HS-5 (cell line): ENCODE results near the gene RAB14.
"Not testable (repeated sequence)": the region's sequence is repeated elsewhere in the genome, so short reads cannot be mapped to it uniquely, and the experiment has no call there.

Source experiments
- DNase-seq: peaks from one replicate; pipeline ENCODE4 v3.0.0-alpha.2; 2012; ENCODE audit warnings: low read depth

Gene RAB14

GRCh38 chr9:121191235-121191634 is 10.4 kb downstream of the RAB14 start:
- no peak for DNase-seq

- no peak for DNase-seq
Observed at GRCh38 chr9:121189660-121190059, 12.0 kb downstream of the RAB14 start.

- no peak for DNase-seq
Observed at GRCh38 chr9:121189006-121189405, 12.7 kb downstream of the RAB14 start.

GRCh38 chr9:121187636-121188305 is 13.9 kb downstream of the RAB14 start:
- no peak for DNase-seq

GRCh38 chr9:121185774-121186403 is 15.8 kb downstream of the RAB14 start:
- DNase-seq, result no peak

GRCh38 chr9:121185178-121185745 is 16.4 kb downstream of the RAB14 start:
- DNase-seq, result no peak

GRCh38 chr9:121184463-121184862 is 17.2 kb downstream of the RAB14 start:
- no peak for DNase-seq

GRCh38 chr9:121183666-121184423 is 17.8 kb downstream of the RAB14 start:
- DNase-seq, result no peak

- no peak for DNase-seq
Observed at GRCh38 chr9:121182989-121183388, 18.7 kb downstream of the RAB14 start.

- DNase-seq, result no peak
Observed at GRCh38 chr9:121182101-121182836, 19.4 kb downstream of the RAB14 start.

GRCh38 chr9:121179930-121180681 is 21.6 kb downstream of the RAB14 start:
- no peak for DNase-seq

- not testable (repeated sequence) for DNase-seq
Observed at GRCh38 chr9:121179373-121179721, 22.3 kb downstream of the RAB14 start.

- no peak for DNase-seq
Observed at GRCh38 chr9:121178676-121179372, 22.8 kb downstream of the RAB14 start.

- no peak for DNase-seq
Observed at GRCh38 chr9:121173501-121173900, 28.2 kb downstream of the RAB14 start.

GRCh38 chr9:121172726-121173487 is 28.8 kb downstream of the RAB14 start:
- DNase-seq, result no peak

GRCh38 chr9:121171236-121171635 is 30.4 kb downstream of the RAB14 start:
- DNase-seq, result no peak

GRCh38 chr9:121169094-121169601 is 32.5 kb downstream of the RAB14 start:
- no peak for DNase-seq

GRCh38 chr9:121168052-121168451 is 33.6 kb downstream of the RAB14 start:
- no peak for DNase-seq

GRCh38 chr9:121160025-121160424 is 41.6 kb downstream of the RAB14 start:
- DNase-seq, result no peak

- DNase-seq, result no peak
Observed at GRCh38 chr9:121157939-121158338, 43.7 kb downstream of the RAB14 start.
